ENCODE measurements around the gene NEMP2.
A peak's percentile ranks its signal among the peaks of the same experiment; 100 is the strongest.
"Not testable (repeated sequence)": the region's sequence is repeated elsewhere in the genome, so short reads cannot be mapped to it uniquely, and the experiment has no call there.

NEMP2 gene

DNA sequence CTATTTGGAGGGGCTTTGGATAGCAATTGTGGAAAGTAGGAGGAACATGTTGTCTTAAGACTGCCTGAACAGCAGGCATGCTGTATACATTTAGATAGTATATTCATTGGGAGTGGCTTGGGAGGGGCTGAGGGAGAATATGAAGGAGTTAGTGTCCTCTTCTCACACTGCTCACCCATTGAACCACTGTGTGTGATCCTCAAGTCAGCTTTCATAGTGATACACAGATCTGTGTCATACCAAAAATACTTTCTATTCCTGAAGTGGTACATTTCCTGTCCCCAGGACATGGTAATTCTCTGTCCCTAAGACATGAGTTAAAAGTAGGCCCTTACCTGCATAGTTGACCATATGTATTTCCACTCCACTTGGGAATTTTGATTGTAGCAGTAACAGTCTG is 9.6 kb downstream of the NEMP2 start:
- no peak for DNase-seq
- H3K9me3 Mint-ChIP-seq = no peaks in the 10 kb centered on the region
- H3K36me3 Mint-ChIP-seq (ENCODE audit: low read depth) = peaks cover 39% of the 10 kb centered on the region
- peaks cover 61% of the 10 kb centered on the region for H3K4me1 Mint-ChIP-seq (ENCODE audit: low read depth)
- no peak overlapping the region for H3K4me3 Mint-ChIP-seq
- no peaks in the 10 kb centered on the region for H3K27me3 Mint-ChIP-seq
- H3K27ac Mint-ChIP-seq = no peak overlapping the region

DNA sequence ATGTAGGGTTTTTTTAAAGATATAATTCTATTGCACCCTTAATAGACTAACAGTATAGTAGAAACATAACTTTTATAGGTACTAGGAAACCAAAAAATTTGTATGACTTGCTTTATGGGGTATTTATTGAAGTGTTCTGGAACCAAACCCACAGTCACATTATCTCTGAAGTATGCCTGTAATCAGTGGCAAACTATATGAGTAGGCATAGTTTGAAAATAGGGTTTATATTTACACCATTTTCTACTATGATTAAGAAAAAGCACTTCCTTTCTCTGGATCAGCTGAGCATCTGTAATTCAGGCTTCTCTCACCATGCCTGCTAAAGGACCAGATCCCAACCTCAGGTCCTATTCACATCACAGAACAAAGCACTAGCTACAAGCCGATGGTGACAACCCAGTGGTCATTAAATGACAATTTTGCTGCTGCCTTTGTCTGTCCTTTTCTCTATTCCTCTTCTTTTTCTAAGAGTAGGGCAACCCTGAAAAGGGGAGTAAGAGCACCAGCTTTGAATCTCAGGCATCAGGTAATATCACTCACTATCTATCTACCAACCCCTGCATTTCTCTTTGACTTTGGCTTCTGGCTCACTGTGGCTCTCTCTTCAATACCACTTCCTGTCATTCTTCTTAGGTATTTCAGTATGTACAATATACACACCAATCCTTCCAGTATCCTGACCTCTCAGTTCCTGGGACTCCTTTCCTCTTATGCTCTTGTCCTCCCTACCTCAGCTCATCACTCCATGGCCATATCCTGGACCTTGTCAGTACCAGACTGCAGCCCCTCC is 14.4 kb downstream of the NEMP2 start:
- H3K4me3 Mint-ChIP-seq = no peak overlapping the region
- H3K27me3 Mint-ChIP-seq = no peaks in the 10 kb centered on the region
- no peaks in the 10 kb centered on the region for H3K9me3 Mint-ChIP-seq
- H3K4me1 Mint-ChIP-seq (ENCODE audit: low read depth) = peaks cover 51% of the 10 kb centered on the region
- H3K36me3 Mint-ChIP-seq (ENCODE audit: low read depth) = peaks cover 76% of the 10 kb centered on the region
- H3K27ac Mint-ChIP-seq = peak overlapping the region; percentile 77
- DNase-seq = no peak

DNA sequence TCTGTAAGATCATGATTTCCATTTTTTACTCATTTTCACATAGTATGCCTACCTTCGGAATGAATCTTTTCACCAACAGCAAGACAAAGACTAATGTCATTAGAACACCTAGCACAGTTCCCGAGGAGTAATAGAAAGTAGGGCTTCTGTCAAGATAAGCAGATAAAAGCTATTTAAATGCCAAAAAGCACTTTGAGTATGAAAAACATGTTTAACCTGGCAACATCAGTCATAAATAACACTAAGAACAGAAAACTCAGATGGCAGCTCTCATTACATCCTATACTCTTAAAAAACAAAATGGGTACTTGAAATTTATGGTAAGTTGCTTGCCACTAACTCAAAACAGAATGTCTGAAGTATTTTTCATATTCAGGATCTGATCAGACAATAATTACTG is 17.1 kb downstream of the NEMP2 start:
- Mint-ChIP-seq H3K36me3 (ENCODE audit: low read depth) (peaks cover 80% of the 10 kb centered on the region), H3K27ac (peak overlapping the region; percentile 16), H3K27me3 (no peaks in the 10 kb centered on the region), H3K9me3 (no peaks in the 10 kb centered on the region), H3K4me3 (no peak overlapping the region), H3K4me1 (ENCODE audit: low read depth) (peaks cover 59% of the 10 kb centered on the region)
- no peak for DNase-seq

DNA sequence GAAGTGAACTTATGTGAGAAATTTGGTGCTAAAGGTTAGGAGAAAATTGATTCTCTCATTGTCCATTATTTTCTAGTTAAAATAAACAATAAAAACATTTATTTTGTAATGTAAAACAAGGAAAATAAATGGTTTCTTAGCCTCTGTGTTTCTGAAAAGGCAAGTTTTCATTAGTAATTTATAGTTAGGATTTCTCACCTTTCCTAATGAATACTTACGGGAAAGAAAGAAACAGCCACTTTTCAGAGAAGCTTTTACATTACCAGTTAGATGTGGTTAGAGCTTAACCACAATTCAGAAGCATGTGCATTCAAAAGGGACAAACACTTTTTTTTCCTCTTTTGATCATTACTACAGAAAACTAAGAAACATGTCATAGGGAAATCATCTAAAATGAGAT is 18.8 kb downstream of the NEMP2 start:
- DNase-seq = no peak
- Mint-ChIP-seq H3K27ac (peak overlapping the region; percentile 67), H3K27me3 (no peaks in the 10 kb centered on the region), H3K4me3 (no peak overlapping the region), H3K9me3 (no peaks in the 10 kb centered on the region), H3K36me3 (ENCODE audit: low read depth) (peaks cover 77% of the 10 kb centered on the region), H3K4me1 (ENCODE audit: low read depth) (peaks cover 47% of the 10 kb centered on the region)

GRCh38 chr2:190514676-190515075 is 19.8 kb downstream of the NEMP2 start:
- H3K27ac Mint-ChIP-seq = no peak overlapping the region
- H3K36me3 Mint-ChIP-seq (ENCODE audit: low read depth) = peaks cover 77% of the 10 kb centered on the region
- H3K27me3 Mint-ChIP-seq = no peaks in the 10 kb centered on the region
- H3K9me3 Mint-ChIP-seq = no peaks in the 10 kb centered on the region
- H3K4me1 Mint-ChIP-seq (ENCODE audit: low read depth) = peaks cover 37% of the 10 kb centered on the region
- DNase-seq = no peak
- H3K4me3 Mint-ChIP-seq = no peak overlapping the region

DNA sequence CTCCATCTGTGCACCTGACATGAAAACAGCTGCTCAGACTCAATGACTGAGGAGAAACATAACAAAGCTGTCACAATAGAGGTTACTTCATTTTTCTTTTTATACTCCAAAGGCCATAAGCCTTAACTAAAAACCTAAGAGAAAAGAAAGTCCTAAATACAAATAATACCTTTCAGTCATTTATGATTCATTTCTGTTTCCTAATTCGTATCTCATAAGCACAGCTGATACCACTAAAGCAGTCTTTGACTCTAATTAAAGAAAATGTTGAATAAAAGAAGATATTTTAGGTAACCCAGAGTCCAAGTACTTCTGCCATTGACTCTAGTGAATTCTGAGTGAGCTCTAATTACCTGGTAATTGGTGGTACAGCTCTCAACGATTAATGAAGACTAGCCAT is 20.6 kb downstream of the NEMP2 start:
- no peaks in the 10 kb centered on the region for H3K27me3 Mint-ChIP-seq
- H3K27ac Mint-ChIP-seq = no peak overlapping the region
- H3K4me1 Mint-ChIP-seq (ENCODE audit: low read depth) = peaks cover 33% of the 10 kb centered on the region
- H3K9me3 Mint-ChIP-seq = no peaks in the 10 kb centered on the region
- no peak overlapping the region for H3K4me3 Mint-ChIP-seq
- no peak for DNase-seq
- peaks cover 78% of the 10 kb centered on the region for H3K36me3 Mint-ChIP-seq (ENCODE audit: low read depth)

GRCh38 chr2:190512539-190513095 is 21.9 kb downstream of the NEMP2 start:
- Mint-ChIP-seq H3K36me3 (ENCODE audit: low read depth) (peaks cover 78% of the 10 kb centered on the region), H3K27me3 (no peaks in the 10 kb centered on the region), H3K4me1 (ENCODE audit: low read depth) (peaks cover 33% of the 10 kb centered on the region), H3K4me3 (no peak overlapping the region), H3K9me3 (no peaks in the 10 kb centered on the region), H3K27ac (peak overlapping the region; percentile 71)
- no peak for DNase-seq

DNA sequence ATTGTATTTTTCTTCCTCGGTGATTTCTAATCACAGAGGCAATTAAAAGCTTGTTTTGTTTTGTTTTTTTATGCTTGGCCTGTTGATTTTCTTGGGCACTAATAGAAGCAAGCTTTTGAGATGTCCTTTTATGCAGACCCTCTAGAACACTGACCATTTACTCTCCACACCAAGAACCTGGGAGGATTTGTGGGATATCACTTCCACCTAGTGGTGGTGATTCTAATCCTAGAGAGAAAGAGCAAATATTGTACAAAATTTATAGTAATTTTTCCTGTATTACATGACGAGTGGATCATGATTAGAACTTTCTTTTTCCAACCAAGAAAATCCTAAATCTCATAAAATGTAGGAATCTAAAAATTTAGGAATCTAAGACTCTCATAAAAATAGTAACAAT is 23.4 kb downstream of the NEMP2 start:
- Mint-ChIP-seq H3K36me3 (ENCODE audit: low read depth) (peaks cover 77% of the 10 kb centered on the region), H3K9me3 (no peaks in the 10 kb centered on the region), H3K27me3 (no peaks in the 10 kb centered on the region), H3K27ac (no peak overlapping the region), H3K4me1 (ENCODE audit: low read depth) (peaks cover 27% of the 10 kb centered on the region), H3K4me3 (no peak overlapping the region)
- no peak for DNase-seq

GRCh38 chr2:190509895-190510294 is 24.6 kb downstream of the NEMP2 start:
- H3K4me3 Mint-ChIP-seq, H3K9me3 Mint-ChIP-seq, DNase-seq, H3K27me3 Mint-ChIP-seq: not testable (repeated sequence)
- peaks cover 16% of the 10 kb centered on the region for H3K4me1 Mint-ChIP-seq (ENCODE audit: low read depth)
- H3K27ac Mint-ChIP-seq = peak overlapping the region; percentile 9
- peaks cover 81% of the 10 kb centered on the region for H3K36me3 Mint-ChIP-seq (ENCODE audit: low read depth)

GRCh38 chr2:190507135-190507534 is 27.4 kb downstream of the NEMP2 start:
- no peak for DNase-seq
- Mint-ChIP-seq H3K27me3 (no peaks in the 10 kb centered on the region), H3K27ac (peak overlapping the region; percentile 74), H3K9me3 (no peaks in the 10 kb centered on the region), H3K4me3 (no peak overlapping the region), H3K36me3 (ENCODE audit: low read depth) (peaks cover 85% of the 10 kb centered on the region), H3K4me1 (ENCODE audit: low read depth) (peaks cover 7% of the 10 kb centered on the region)

DNA sequence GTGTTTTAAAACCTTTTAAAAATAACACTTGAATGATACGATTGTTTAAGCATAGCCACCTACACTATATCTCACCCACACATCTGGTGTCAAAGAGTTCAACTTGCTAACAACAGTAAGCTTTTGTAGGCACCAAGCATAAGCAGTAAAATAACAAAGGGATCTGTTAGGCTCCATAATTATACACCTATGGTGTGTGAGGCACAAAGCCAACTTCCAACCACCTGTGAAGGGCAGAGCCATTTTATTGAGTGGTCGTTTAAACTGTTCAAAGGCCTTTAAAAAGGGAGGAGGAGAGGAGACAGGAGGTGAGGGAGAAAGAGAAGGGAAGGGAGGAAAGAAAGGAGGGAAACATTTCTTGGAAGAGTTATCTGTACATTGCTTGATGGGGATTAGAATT is 27.9 kb downstream of the NEMP2 start:
- H3K4me1 Mint-ChIP-seq (ENCODE audit: low read depth) = peaks cover 12% of the 10 kb centered on the region
- no peak overlapping the region for H3K4me3 Mint-ChIP-seq
- H3K27ac Mint-ChIP-seq = peak overlapping the region; percentile 66
- no peak for DNase-seq
- no peaks in the 10 kb centered on the region for H3K9me3 Mint-ChIP-seq
- H3K36me3 Mint-ChIP-seq (ENCODE audit: low read depth) = peaks cover 90% of the 10 kb centered on the region
- no peaks in the 10 kb centered on the region for H3K27me3 Mint-ChIP-seq

GRCh38 chr2:190505696-190506095 is 28.8 kb downstream of the NEMP2 start:
- no peak for DNase-seq
- no peak overlapping the region for H3K4me3 Mint-ChIP-seq
- peak overlapping the region; percentile 10 for H3K27ac Mint-ChIP-seq
- peaks cover 93% of the 10 kb centered on the region for H3K36me3 Mint-ChIP-seq (ENCODE audit: low read depth)
- H3K9me3 Mint-ChIP-seq = no peaks in the 10 kb centered on the region
- peaks cover 19% of the 10 kb centered on the region for H3K4me1 Mint-ChIP-seq (ENCODE audit: low read depth)
- no peaks in the 10 kb centered on the region for H3K27me3 Mint-ChIP-seq

DNA sequence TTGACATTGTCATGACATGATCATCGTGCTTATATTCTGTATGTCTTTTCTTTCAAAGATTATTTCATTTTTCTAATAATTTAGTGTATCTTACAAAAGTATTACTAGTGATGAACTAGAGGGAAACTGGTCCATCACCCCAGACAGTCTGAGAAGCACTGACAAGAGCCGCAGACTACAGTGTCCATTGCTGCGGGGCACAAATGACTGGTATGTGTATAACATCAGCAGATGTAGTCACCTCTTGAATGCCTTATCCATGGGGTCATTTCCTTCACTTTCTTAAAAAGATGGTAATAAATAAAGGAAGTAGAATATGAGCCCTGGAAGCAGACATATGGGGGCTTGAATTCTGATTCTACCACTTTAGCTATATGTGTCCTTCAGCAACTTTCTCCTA is 29.6 kb downstream of the NEMP2 start:
- H3K9me3 Mint-ChIP-seq = no peaks in the 10 kb centered on the region
- peaks cover 93% of the 10 kb centered on the region for H3K36me3 Mint-ChIP-seq (ENCODE audit: low read depth)
- DNase-seq = no peak
- H3K27ac Mint-ChIP-seq = no peak overlapping the region
- no peaks in the 10 kb centered on the region for H3K27me3 Mint-ChIP-seq
- H3K4me3 Mint-ChIP-seq = no peak overlapping the region
- peaks cover 21% of the 10 kb centered on the region for H3K4me1 Mint-ChIP-seq (ENCODE audit: low read depth)

DNA sequence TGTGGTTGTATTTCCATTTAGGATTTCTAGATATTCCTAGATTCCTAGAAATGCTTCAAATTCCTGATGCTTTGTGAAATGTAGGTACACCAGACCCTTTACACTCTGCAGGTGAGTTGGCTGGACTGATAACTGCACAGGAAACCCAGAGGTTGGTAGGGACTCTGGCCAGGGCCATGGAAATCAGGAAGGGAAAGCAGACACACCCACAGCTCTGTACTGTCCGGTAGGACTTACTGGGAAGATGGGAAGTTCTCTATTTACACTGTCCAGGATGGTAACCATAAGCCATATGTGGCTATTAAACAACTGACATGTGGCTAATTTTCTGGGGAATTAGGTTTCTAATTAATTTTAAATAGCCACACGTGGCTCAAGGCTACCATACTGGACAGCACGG is 31.4 kb downstream of the NEMP2 start:
- Mint-ChIP-seq H3K27me3 (no peaks in the 10 kb centered on the region), H3K4me1 (ENCODE audit: low read depth) (peaks cover 21% of the 10 kb centered on the region)

GRCh38 chr2:190501702-190502407 is 32.7 kb downstream of the NEMP2 start:
- Mint-ChIP-seq H3K36me3 (ENCODE audit: low read depth) (peaks cover 88% of the 10 kb centered on the region), H3K4me3 (no peak overlapping the region), H3K27me3 (no peaks in the 10 kb centered on the region), H3K4me1 (ENCODE audit: low read depth) (peaks cover 21% of the 10 kb centered on the region), H3K9me3 (no peaks in the 10 kb centered on the region), H3K27ac (peak overlapping the region; percentile 74)
- no peak for DNase-seq

More for the DNA sequence above, 31.4 kb downstream of the NEMP2 start:
- Mint-ChIP-seq H3K4me3 (no peak overlapping the region), H3K36me3 (ENCODE audit: low read depth) (peaks cover 91% of the 10 kb centered on the region), H3K27ac (peak overlapping the region; percentile 16), H3K9me3 (no peaks in the 10 kb centered on the region)
- DNase-seq = no peak
